ENCODE data around the gene RPGRIP1L.

RPGRIP1L gene

DNA sequence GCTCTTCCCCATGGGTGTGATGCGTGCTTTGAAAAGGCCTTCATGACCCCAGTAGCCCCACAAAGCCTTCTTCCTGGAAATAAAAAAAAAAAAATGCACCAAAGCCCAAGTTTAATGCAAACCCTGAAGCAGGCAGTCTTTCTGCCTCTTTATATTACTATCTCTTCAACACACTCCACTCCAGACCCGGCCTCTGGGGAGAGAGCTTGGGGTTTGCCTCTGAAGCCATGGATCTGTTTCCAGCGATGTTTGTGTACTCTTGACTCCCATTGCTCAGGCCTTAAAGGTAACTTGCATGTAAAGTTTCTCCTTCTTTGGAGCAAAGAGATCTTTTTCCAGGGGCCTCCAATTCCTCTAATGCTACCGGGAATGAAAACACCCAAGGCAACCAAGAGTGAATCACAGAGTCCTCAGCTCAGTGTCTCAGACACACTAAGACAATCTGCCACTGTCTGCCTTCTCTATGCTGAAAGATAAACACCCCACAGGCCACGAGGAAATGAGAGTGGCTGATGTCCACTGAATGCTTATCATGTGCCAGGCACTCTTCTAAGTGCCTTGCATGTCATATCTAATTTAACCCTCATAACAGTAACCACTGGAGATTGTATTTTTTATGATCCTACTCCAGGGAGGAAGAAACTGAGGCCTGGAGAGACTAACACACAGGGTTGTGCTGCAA is 144.2 kb downstream of the RPGRIP1L start:
- no peak overlapping the region for H3K27ac ChIP-seq (ENCODE audit: low read depth, low read length)
- no peak overlapping the region for H2BK5ac ChIP-seq (ENCODE audit: low read depth, low read length, poor library complexity)
- H3K27me3 ChIP-seq (ENCODE audit: insufficient read depth, low read length), result no peaks in the 10 kb centered on the region
- no peaks in the 10 kb centered on the region for H3K9me3 ChIP-seq (ENCODE audit: insufficient read depth, low read depth, low read length)
- no peak overlapping the region for H4K8ac ChIP-seq (ENCODE audit: low read depth, low read length)
- DNase-seq, result no peak
- H3K4me3 ChIP-seq (ENCODE audit: low read depth, low read length), result no peak overlapping the region
- no peak overlapping the region for H3K4me2 ChIP-seq (ENCODE audit: low read length)
- no peaks in the 10 kb centered on the region for H3K36me3 ChIP-seq (ENCODE audit: control insufficient read depth in 1 of 2, insufficient read depth in 2 of 2, low read length in 2 of 2)
- H2BK120ac ChIP-seq (ENCODE audit: insufficient read depth, low read length, poor library complexity), result no peak overlapping the region
- H3K4ac ChIP-seq (ENCODE audit: low read depth, low read length), result no peak overlapping the region
- H2AFZ ChIP-seq (ENCODE audit: insufficient read depth, low read length, poor library complexity), result no peak overlapping the region
- H3K79me1 ChIP-seq (ENCODE audit: low read length), result no peaks in the 10 kb centered on the region
- WGBS (ENCODE audit: extremely low coverage, insufficient coverage, insufficient read length), result no CpG with 5 or more reads among the region's 5 CpGs
- H2BK12ac ChIP-seq (ENCODE audit: low read length), result no peak overlapping the region
- no peaks in the 10 kb centered on the region for H3K4me1 ChIP-seq (ENCODE audit: control insufficient read depth in 1 of 2, insufficient read depth in 2 of 2, low read length in 2 of 2)
- H3K23ac ChIP-seq (ENCODE audit: low read length), result no peak overlapping the region
- H3K18ac ChIP-seq (ENCODE audit: low read length), result no peak overlapping the region
- H3K14ac ChIP-seq (ENCODE audit: low read length), result no peak overlapping the region
- H4K12ac ChIP-seq (ENCODE audit: low read depth, low read length), result no peak overlapping the region
- H3K9ac ChIP-seq (ENCODE audit: low read length), result no peak overlapping the region
- no peak overlapping the region for H4K91ac ChIP-seq (ENCODE audit: low read depth, low read length)
- no peak overlapping the region for H2AK5ac ChIP-seq (ENCODE audit: low read length)
- H3K79me2 ChIP-seq (ENCODE audit: control insufficient read depth, insufficient read depth, low read length, poor library complexity), result no peaks in the 10 kb centered on the region

DNA sequence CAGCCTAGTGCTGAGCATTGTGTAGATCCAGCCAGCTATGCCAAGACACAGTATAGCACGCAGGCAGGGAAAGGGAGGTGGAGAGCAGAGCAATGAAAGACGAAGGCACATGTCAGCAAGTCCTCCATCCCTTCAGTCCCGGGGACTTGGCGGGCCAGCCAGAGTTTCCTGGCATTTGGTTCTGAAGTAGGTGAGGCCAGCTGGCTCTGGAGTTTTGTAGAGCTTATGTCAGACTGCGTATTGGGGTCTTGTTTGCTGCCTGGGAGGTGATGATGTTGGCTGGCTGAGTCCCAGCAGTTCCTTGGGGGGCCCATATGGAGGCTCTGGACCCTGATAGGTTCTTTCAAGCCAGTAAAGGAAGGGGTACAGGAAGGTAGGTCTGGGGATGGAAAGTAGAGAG is 144.9 kb downstream of the RPGRIP1L start:
- H3K9ac ChIP-seq (ENCODE audit: low read length), result no peak overlapping the region
- no peak for DNase-seq
- H4K12ac ChIP-seq (ENCODE audit: low read depth, low read length), result no peak overlapping the region
- H3K4me3 ChIP-seq (ENCODE audit: low read depth, low read length), result no peak overlapping the region
- no peak overlapping the region for H2BK5ac ChIP-seq (ENCODE audit: low read depth, low read length, poor library complexity)
- H4K91ac ChIP-seq (ENCODE audit: low read depth, low read length), result no peak overlapping the region
- H3K18ac ChIP-seq (ENCODE audit: low read length), result no peak overlapping the region
- no peaks in the 10 kb centered on the region for H3K4me1 ChIP-seq (ENCODE audit: control insufficient read depth in 1 of 2, insufficient read depth in 2 of 2, low read length in 2 of 2)
- H2BK120ac ChIP-seq (ENCODE audit: insufficient read depth, low read length, poor library complexity), result no peak overlapping the region
- H2AK5ac ChIP-seq (ENCODE audit: low read length), result no peak overlapping the region
- no peak overlapping the region for H3K4me2 ChIP-seq (ENCODE audit: low read length)
- no peaks in the 10 kb centered on the region for H3K36me3 ChIP-seq (ENCODE audit: control insufficient read depth in 1 of 2, insufficient read depth in 2 of 2, low read length in 2 of 2)
- no peaks in the 10 kb centered on the region for H3K27me3 ChIP-seq (ENCODE audit: insufficient read depth, low read length)
- H3K79me1 ChIP-seq (ENCODE audit: low read length), result no peaks in the 10 kb centered on the region
- H3K9me3 ChIP-seq (ENCODE audit: insufficient read depth, low read depth, low read length), result no peaks in the 10 kb centered on the region
- H3K27ac ChIP-seq (ENCODE audit: low read depth, low read length), result no peak overlapping the region
- H4K8ac ChIP-seq (ENCODE audit: low read depth, low read length), result no peak overlapping the region
- no peak overlapping the region for H2BK12ac ChIP-seq (ENCODE audit: low read length)
- no peak overlapping the region for H3K14ac ChIP-seq (ENCODE audit: low read length)
- no peak overlapping the region for H3K23ac ChIP-seq (ENCODE audit: low read length)
- no CpG with 5 or more reads among the region's 5 CpGs for WGBS (ENCODE audit: extremely low coverage, insufficient coverage, insufficient read length)
- H3K79me2 ChIP-seq (ENCODE audit: control insufficient read depth, insufficient read depth, low read length, poor library complexity), result no peaks in the 10 kb centered on the region
- no peak overlapping the region for H2AFZ ChIP-seq (ENCODE audit: insufficient read depth, low read length, poor library complexity)
- no peak overlapping the region for H3K4ac ChIP-seq (ENCODE audit: low read depth, low read length)

DNA sequence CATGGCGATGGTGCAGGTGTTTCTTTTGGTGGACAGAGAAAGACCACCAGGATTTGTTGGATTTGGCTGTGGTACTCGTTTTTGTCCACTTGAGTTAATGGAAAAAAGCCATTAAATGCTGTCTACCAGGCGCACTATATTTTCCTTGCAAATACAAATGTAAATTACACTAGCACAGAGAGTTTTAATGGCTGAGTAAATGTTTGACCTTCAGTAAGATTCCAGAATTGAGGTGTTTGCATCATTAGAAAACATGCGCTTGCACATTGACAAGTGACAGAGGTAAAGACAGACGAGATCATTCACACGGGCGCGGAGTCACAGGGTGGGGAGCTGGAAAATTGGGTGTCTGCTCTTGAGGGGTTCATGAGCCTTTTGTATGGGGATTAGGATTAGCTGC is 147.1 kb downstream of the RPGRIP1L start:
- Histone ChIP-seq H3K4me1 (ENCODE audit: control insufficient read depth in 1 of 2, insufficient read depth in 2 of 2, low read length in 2 of 2) (no peaks in the 10 kb centered on the region), H2BK12ac (ENCODE audit: low read length) (no peak overlapping the region), H4K12ac (ENCODE audit: low read depth, low read length) (no peak overlapping the region), H3K4me2 (ENCODE audit: low read length) (no peak overlapping the region), H3K79me1 (ENCODE audit: low read length) (no peaks in the 10 kb centered on the region), H3K4ac (ENCODE audit: low read depth, low read length) (no peak overlapping the region), H3K79me2 (ENCODE audit: control insufficient read depth, insufficient read depth, low read length, poor library complexity) (no peaks in the 10 kb centered on the region), H3K27me3 (ENCODE audit: insufficient read depth, low read length) (no peaks in the 10 kb centered on the region), H3K9me3 (ENCODE audit: insufficient read depth, low read depth, low read length) (no peaks in the 10 kb centered on the region), H3K4me3 (ENCODE audit: low read depth, low read length) (no peak overlapping the region), H2AFZ (ENCODE audit: insufficient read depth, low read length, poor library complexity) (no peak overlapping the region), H4K91ac (ENCODE audit: low read depth, low read length) (no peak overlapping the region), H3K18ac (ENCODE audit: low read length) (no peak overlapping the region), H3K36me3 (ENCODE audit: control insufficient read depth in 1 of 2, insufficient read depth in 2 of 2, low read length in 2 of 2) (no peaks in the 10 kb centered on the region), H3K9ac (ENCODE audit: low read length) (no peak overlapping the region), H2BK5ac (ENCODE audit: low read depth, low read length, poor library complexity) (no peak overlapping the region), H3K14ac (ENCODE audit: low read length) (no peak overlapping the region), H3K27ac (ENCODE audit: low read depth, low read length) (no peak overlapping the region), H3K23ac (ENCODE audit: low read length) (no peak overlapping the region), H4K8ac (ENCODE audit: low read depth, low read length) (no peak overlapping the region), H2BK120ac (ENCODE audit: insufficient read depth, low read length, poor library complexity) (no peak overlapping the region), H2AK5ac (ENCODE audit: low read length) (no peak overlapping the region)
- no peak for DNase-seq
- no CpG with 5 or more reads among the region's 8 CpGs for WGBS (ENCODE audit: extremely low coverage, insufficient coverage, insufficient read length)

DNA sequence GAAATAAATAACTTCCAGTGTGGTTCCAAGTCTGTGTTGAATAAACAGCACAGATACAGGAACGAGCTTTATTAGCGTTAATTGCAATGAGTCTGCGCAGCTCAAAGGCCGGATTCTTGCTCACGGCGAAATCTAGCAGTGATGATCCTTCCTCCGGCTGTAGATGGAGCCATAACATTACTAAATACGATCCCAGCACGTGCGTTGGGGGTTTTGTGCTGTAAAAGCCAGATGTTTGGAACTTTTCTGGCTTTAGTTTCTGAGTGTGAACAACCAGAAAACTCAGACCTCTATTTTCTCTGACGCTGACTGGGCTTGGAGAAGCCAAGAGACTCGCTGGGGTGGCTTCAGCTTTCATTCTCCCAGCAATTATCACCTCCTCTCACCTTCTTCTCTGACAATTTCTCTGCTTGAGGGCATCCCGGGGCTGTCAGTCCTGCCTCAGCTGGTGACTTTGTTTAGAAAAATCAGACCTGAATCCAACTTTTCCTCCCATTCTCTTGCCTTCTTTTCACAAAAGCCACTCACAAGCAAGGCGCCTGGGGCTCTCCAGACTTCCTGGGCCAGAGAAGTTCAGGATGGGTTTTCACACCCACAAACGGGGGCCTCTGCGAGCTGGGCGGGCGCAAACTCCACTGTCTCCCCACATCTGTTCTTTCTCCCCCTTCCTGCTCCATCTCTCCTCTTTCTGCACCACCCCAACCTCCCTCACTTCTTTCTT is 153.5 kb downstream of the RPGRIP1L start:
- H4K8ac ChIP-seq (ENCODE audit: low read depth, low read length), result no peak overlapping the region
- no CpG with 5 or more reads among the region's 18 CpGs for WGBS (ENCODE audit: extremely low coverage, insufficient coverage, insufficient read length)

More for the DNA sequence above, 153.5 kb downstream of the RPGRIP1L start:
- H3K4me2 ChIP-seq (ENCODE audit: low read length), result no peak overlapping the region
- no peaks in the 10 kb centered on the region for H3K9me3 ChIP-seq (ENCODE audit: insufficient read depth, low read depth, low read length)
- DNase-seq, result peak; percentile 31 to 75
- H3K14ac ChIP-seq (ENCODE audit: low read length), result no peak overlapping the region
- H3K9ac ChIP-seq (ENCODE audit: low read length), result no peak overlapping the region
- H3K36me3 ChIP-seq (ENCODE audit: control insufficient read depth in 1 of 2, insufficient read depth in 2 of 2, low read length in 2 of 2), result no peaks in the 10 kb centered on the region
- no peak overlapping the region for H3K4me3 ChIP-seq (ENCODE audit: low read depth, low read length)
- H2BK5ac ChIP-seq (ENCODE audit: low read depth, low read length, poor library complexity), result no peak overlapping the region
- no peak overlapping the region for H3K18ac ChIP-seq (ENCODE audit: low read length)
- no peaks in the 10 kb centered on the region for H3K79me2 ChIP-seq (ENCODE audit: control insufficient read depth, insufficient read depth, low read length, poor library complexity)
- H4K12ac ChIP-seq (ENCODE audit: low read depth, low read length), result no peak overlapping the region
- H3K23ac ChIP-seq (ENCODE audit: low read length), result no peak overlapping the region
- peaks cover 4% of the 10 kb centered on the region in 2 experiments for H3K4me1 ChIP-seq (ENCODE audit: control insufficient read depth in 1 of 2, insufficient read depth in 2 of 2, low read length in 2 of 2)
- H2AFZ ChIP-seq (ENCODE audit: insufficient read depth, low read length, poor library complexity), result no peak overlapping the region
- H4K91ac ChIP-seq (ENCODE audit: low read depth, low read length), result no peak overlapping the region
- no peaks in the 10 kb centered on the region for H3K79me1 ChIP-seq (ENCODE audit: low read length)
- H3K27ac ChIP-seq (ENCODE audit: low read depth, low read length), result no peak overlapping the region
- no peak overlapping the region for H2BK120ac ChIP-seq (ENCODE audit: insufficient read depth, low read length, poor library complexity)
- no peak overlapping the region for H2BK12ac ChIP-seq (ENCODE audit: low read length)
- H3K4ac ChIP-seq (ENCODE audit: low read depth, low read length), result no peak overlapping the region
- no peaks in the 10 kb centered on the region for H3K27me3 ChIP-seq (ENCODE audit: insufficient read depth, low read length)
- no peak overlapping the region for H2AK5ac ChIP-seq (ENCODE audit: low read length)
